ENCODE measurements around the gene ALX4. TPM values are rescaled to one million over a fixed set of nuclear protein-coding genes. Genes with fewer than 3 reads are reported as not detected.
A peak's percentile ranks its signal among the peaks of the same experiment; 100 is the strongest.

Gene ALX4
- total and polyA plus RNA-seq, 2 of the 8 experiments (the other 6 are each of a cell fraction or from before 2014, with no cell fraction given) = not detected

DNA sequence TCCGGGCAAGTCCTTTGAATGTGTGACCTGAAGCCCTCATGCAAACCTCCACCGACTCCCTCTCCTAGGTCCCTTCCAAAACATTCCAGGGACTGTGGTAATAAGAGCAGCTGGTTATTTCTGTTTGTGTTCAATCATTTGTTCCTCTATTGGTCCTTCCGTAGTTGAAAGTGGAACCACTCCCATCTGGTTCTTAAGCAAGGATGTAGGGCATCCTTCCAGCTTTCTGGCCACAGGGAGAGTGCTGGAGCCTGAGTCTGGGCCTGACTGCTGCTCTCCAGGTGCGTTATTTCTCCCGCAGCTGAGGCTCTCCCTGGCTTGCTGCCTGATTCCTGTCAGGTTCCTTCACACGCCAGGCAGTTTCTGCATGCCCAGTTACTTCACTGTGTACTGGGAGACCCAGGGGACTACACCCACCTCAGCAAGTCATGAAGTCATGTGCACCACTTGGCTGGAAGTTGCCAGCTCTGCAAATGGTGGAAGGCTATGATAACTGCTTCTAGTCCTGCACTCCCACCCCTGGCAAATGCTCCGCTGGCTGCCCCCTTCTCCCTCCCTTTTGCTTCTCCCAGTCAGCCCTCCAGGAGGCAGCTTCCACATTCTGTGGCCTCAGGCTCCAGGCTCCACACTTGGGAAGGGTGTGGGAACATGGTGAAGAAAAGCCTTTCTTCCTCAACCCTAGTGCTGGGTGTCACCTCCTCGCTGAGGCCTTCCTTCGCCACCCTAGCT lies 4.0 kb upstream of the ALX4 start (continued):
- no peak for TF ChIP-seq GABPA (IDR thresholded peaks at IDR 0.05; ENCODE audit: borderline replicate concordance, insufficient read depth, low read length)
- TF ChIP-seq POLR2A (IDR thresholded peaks at IDR 0.05; ENCODE audit: control extremely low read depth in 1 of 2, low read depth in 2 of 2, low read length in 2 of 2) = no peak
- no peak for TF ChIP-seq POLR2AphosphoS5 (IDR thresholded peaks at IDR 0.05; ENCODE audit: low read depth, low read length)
- TF ChIP-seq SP1 (IDR thresholded peaks at IDR 0.05; ENCODE audit: low read depth, low read length) = no peak
- TF ChIP-seq BACH1 (IDR thresholded peaks at IDR 0.05; ENCODE audit: low read length) = no peak
- TF ChIP-seq RNF2 (IDR thresholded peaks at IDR 0.05; ENCODE audit: borderline replicate concordance, low read depth, low read length, missing control alignments, poor library complexity, severe bottlenecking) = peak; percentile 52
- no peak for TF ChIP-seq SIN3A (conservative IDR thresholded peaks at IDR 0.05 in 1 of 2, IDR thresholded peaks at IDR 0.05 in 1 of 2; ENCODE audit: low read depth in 1 of 2, low read length in 2 of 2)
- TF ChIP-seq NANOG (IDR thresholded peaks at IDR 0.05; ENCODE audit: insufficient read depth, low read depth, low read length, poor library complexity, severe bottlenecking) = no peak
- no peak for TF ChIP-seq TAF1 (IDR thresholded peaks at IDR 0.05; ENCODE audit: low read depth, low read length)
- TF ChIP-seq EGR1 (IDR thresholded peaks at IDR 0.05; ENCODE audit: borderline replicate concordance, low read depth, low read length) = no peak
- peak; percentile 27; the same call in 1 of the 2 replicates for TF ChIP-seq CBX8 (IDR thresholded peaks at IDR 0.05; ENCODE audit: borderline replicate concordance, low read depth, low read length)
- TF ChIP-seq, protein P1, sequence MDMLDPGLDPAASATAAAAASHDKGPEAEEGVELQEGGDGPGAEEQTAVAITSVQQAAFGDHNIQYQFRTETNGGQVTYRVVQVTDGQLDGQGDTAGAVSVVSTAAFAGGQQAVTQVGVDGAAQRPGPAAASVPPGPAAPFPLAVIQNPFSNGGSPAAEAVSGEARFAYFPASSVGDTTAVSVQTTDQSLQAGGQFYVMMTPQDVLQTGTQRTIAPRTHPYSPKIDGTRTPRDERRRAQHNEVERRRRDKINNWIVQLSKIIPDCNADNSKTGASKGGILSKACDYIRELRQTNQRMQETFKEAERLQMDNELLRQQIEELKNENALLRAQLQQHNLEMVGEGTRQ (IDR thresholded peaks at IDR 0.05; ENCODE audit: low read length) = no peak
- TF ChIP-seq, protein P2, sequence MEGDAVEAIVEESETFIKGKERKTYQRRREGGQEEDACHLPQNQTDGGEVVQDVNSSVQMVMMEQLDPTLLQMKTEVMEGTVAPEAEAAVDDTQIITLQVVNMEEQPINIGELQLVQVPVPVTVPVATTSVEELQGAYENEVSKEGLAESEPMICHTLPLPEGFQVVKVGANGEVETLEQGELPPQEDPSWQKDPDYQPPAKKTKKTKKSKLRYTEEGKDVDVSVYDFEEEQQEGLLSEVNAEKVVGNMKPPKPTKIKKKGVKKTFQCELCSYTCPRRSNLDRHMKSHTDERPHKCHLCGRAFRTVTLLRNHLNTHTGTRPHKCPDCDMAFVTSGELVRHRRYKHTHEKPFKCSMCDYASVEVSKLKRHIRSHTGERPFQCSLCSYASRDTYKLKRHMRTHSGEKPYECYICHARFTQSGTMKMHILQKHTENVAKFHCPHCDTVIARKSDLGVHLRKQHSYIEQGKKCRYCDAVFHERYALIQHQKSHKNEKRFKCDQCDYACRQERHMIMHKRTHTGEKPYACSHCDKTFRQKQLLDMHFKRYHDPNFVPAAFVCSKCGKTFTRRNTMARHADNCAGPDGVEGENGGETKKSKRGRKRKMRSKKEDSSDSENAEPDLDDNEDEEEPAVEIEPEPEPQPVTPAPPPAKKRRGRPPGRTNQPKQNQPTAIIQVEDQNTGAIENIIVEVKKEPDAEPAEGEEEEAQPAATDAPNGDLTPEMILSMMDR (IDR thresholded peaks at IDR 0.05; ENCODE audit: control extremely low read depth in 1 of 3, insufficient read depth in 1 of 3, low read depth in 1 of 3, low read length in 3 of 3) = no peak
- TF ChIP-seq JUND (IDR thresholded peaks at IDR 0.05; ENCODE audit: low read length) = no peak
- no peak for TF ChIP-seq RBBP5 (IDR thresholded peaks at IDR 0.05; ENCODE audit: borderline replicate concordance, low read depth, low read length)
- no peak for TF ChIP-seq BRCA1 (IDR thresholded peaks at IDR 0.05; ENCODE audit: low read depth, low read length)
- TF ChIP-seq EZH2 (IDR thresholded peaks at IDR 0.05; ENCODE audit: low read depth, low read length, severe bottlenecking) = peak; percentile 85
